K562 (cell line): ENCODE data around the gene ACAA2.

ENCODE experiments used
- BCLAF1 ChIP-seq, 2 experiments: fragments of 450-650 bp in 1 of 2; IDR thresholded peaks; 2 replicates each; pipeline ENCODE4 v1.6.1; 2011 to 2017; ENCODE audit warnings: low read depth in 2 of 2, antibody characterized with exemption in 1 of 2, borderline replicate concordance in 1 of 2, low read length in 1 of 2, mild to moderate bottlenecking in 1 of 2, mixed read lengths in 1 of 2; ENCODE audit not compliant: control insufficient read depth in 1 of 2
- CHCHD3 ChIP-seq: fragments of 250-450 bp; sonication (Bioruptor Pico); IDR thresholded peaks from 2 replicates; pipeline ENCODE4 v2.1.2; 2022; ENCODE audit warnings: mild to moderate bottlenecking
- EGR1 ChIP-seq: fragments of 450-650 bp; conservative IDR thresholded peaks from 2 replicates; pipeline ENCODE4 v1.6.1; 2017; ENCODE audit warnings: mild to moderate bottlenecking
- POLR2A ChIP-seq: fragments of 450-650 bp; conservative IDR thresholded peaks from 2 replicates; pipeline ENCODE4 v1.6.1; 2016
- POLR2AphosphoS5 ChIP-seq: IDR thresholded peaks from 2 replicates; pipeline ENCODE4 v1.6.1; 2011; ENCODE audit warnings: mild to moderate bottlenecking, low read depth, low read length, moderate library complexity; ENCODE audit not compliant: control insufficient read depth, insufficient read depth
- YY1 ChIP-seq, 3 experiments: IDR thresholded peaks; 2 replicates each; pipeline ENCODE4 v1.6.1; 2011; ENCODE audit warnings: low read length in 2 of 3, mild to moderate bottlenecking in 2 of 3, moderate library complexity in 2 of 3, borderline replicate concordance in 1 of 3, control low read depth in 1 of 3, low read depth in 1 of 3; ENCODE audit not compliant: insufficient read depth in 3 of 3, insufficient replicate concordance in 2 of 3, control insufficient read depth in 1 of 3, insufficient read length in 1 of 3; ENCODE audit errors: extremely low read depth in 1 of 3
- ZNF133 ChIP-seq: fragments of 250-450 bp; sonication (Bioruptor Pico); IDR thresholded peaks from 2 replicates; pipeline ENCODE4 v1.4.0; 2020; ENCODE audit warnings: mild to moderate bottlenecking

GRCh38 chr18:49849331-49850217, 36.2 kb upstream of the ACAA2 start:
- no peak for TF ChIP-seq BCLAF1 (IDR thresholded peaks at IDR 0.05; ENCODE audit: borderline replicate concordance in 1 of 2, control insufficient read depth in 1 of 2, low read depth in 2 of 2, low read length in 1 of 2)
- no peak for TF ChIP-seq YY1 (IDR thresholded peaks at IDR 0.05; ENCODE audit: borderline replicate concordance in 1 of 3, control insufficient read depth in 1 of 3, extremely low read depth in 1 of 3, insufficient read depth in 3 of 3, insufficient read length in 1 of 3, insufficient replicate concordance in 2 of 3, low read depth in 1 of 3, low read length in 2 of 3)
- no peak for TF ChIP-seq EGR1
- TF ChIP-seq POLR2AphosphoS5, result no peak
- TF ChIP-seq ZNF133 (CRISPR knock-in tag), result no peak
- TF ChIP-seq CHCHD3 (CRISPR knock-in tag), result no peak
- no peak for TF ChIP-seq POLR2A
